Ishikawa (cell line): Measurements from ENCODE around the gene GJC1.

Source experiments
- EGR1 ChIP-seq: IDR thresholded peaks from 2 replicates; pipeline ENCODE4 v1.6.1; 2012
- TEAD4 ChIP-seq: IDR thresholded peaks from 2 replicates; pipeline ENCODE4 v1.6.1; 2012
- TF ChIP-seq, protein P1 (sequence below): IDR thresholded peaks from 2 replicates; pipeline ENCODE4 v1.6.1; 2012

GRCh38 chr17:44775838-44776621 is 54.1 kb downstream of the GJC1 start:
- TF ChIP-seq, protein P1, sequence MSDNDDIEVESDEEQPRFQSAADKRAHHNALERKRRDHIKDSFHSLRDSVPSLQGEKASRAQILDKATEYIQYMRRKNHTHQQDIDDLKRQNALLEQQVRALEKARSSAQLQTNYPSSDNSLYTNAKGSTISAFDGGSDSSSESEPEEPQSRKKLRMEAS = no peak
- no peak for TF ChIP-seq TEAD4
- TF ChIP-seq EGR1 = no peak
